NCI-H2107 (cell line): ENCODE results near the gene RTP3.

ENCODE experiments used
- DNase-seq: peaks from one replicate; lab custom pipeline; 2025; lab: John Stamatoyannopoulos, UW

The RTP3 gene

DNA sequence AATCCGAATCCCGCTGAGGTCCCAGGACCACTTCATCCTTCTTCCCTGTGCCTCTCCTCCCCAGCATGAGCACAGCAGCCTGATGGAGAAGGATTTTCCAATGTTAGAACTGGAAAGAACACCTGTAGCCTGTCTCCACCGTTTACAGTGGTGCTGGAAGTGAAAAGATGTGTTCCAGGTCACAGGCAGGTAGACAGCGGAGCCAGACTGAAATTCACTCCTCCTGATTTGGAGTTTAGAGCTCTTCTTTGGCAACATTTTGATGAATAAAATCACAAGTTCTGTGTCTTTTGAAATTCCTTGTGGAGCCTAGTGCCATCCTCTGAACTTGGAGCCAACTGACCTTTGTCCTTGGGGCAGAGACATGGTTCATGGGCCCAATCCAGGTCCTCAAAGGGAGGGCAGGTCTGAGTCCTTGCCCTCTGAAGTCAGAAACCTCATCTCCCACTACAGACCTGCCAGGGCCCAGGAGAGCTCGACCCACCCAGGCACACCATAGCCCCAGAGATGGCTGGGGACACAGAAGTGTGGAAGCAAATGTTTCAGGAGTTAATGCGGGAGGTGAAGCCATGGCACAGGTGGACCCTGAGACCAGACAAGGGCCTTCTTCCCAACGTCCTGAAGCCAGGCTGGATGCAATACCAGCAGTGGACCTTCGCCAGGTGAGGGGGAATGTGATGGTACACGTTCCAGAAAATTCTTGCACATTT, at the start of gene RTP3:
TSS of gene RTP3 (plus strand) at position 421 of the 710 bp plus-strand sequence. CDS start at position 508, 87 bp downstream.
- DNase-seq, result no peak

DNA sequence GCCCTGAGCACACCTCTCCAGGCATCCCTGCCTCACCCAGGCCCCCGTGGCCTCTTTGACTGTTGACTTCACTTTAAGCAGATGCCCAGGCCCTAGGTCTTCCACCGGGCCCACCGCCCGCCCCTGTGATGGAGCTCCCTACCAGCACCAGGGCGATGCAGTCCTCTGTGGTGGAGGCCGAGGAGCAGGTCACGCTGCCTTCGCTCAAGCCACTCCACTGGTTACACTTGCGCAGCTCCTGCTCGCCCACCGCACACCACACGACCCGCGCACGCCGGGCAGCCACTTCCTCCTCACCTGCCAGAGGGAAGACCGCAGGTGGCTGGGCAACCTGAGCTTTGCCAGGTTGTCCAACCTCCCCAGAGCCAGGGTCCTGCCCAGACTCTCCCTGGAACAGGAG, 49.1 kb upstream of the RTP3 start:
- DNase-seq, result no peak

DNA sequence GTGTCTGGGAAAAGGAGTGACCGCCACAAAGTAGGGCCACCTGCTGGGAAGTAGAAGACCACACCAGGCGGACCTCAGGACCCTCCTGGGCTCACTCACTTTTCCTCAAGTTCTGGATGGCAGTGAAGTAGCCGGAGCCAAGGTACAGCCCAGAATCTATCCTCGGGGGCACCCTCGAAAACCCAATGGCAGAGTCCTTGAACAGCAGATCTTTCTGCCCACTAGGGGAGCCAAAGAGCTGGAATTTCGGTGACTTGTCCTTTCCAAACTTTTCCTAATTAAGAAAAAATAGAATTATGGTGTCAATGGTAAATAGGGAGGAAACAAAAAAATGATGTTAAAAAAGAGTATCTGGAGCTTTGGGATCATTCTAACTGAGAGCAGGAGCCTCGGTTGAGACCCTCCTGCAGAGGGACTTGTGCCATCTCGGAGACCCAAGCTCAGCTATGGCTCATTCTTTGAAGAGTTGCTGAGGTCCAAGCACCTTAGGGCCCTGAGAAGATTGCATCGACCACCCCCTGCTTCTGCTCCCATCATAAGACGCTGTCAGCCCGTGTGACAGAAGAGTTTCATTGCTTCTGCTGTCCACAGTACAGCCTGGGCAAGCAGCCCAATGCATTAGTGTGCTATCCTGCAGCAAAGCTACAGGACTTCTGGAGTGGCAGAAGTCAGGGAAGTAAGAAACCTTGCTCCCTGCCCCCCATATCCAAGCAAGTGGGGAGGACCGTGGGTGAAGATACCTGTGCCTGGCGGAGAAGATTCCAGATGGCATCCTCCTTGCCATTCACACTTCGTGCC, 47.8 kb upstream of the RTP3 start:
- DNase-seq, result no peak

DNA sequence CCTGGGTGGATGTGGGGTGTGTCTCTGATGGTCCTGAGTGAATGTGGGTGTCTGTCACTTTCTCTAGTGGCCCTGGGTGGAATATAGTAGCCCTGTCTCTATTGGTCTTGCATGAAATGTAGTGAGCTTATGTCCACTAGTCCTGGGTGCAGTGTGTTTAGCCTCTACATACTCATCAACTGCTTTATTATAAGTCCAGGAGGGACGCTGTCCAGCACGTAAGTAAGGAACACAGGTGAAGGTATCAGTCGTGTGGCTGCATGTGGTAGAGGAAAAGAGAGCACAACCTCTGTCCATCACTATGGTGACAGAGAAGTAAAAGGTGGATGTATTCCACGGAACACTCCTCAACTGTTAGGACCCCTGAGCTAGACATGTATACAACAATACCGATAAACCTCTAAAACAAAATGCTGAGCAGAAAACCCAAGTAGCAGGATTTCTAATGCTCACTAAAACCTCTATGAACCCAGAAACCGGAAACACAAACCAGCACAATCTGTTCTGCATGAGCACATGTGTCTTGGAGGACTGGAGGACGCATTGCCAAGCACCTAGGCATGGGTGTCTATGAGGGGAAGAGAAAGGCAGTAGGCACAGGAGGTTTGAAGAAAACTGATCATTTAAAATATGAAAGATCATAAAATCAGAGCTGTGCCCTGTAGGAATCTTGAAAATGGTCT, 44.1 kb upstream of the RTP3 start:
- no peak for DNase-seq

DNA sequence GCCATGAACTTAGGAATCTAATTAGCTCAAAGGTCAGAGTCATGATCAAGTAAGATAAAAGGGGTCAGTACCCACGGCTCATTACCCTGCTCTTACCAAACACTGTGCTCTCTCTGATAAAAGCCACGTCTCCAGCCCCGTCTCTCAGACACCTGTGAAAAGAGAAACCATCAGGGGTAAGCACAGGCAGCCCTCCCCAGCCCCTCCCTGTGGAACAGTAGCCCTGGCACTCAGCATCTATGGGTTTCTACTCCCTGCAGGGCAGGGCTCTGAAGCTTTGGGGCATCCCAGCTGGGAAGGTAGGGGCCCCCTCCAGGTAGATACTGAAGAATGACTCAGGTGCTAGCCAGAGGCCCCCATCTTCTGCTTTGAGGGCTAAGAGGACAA, 43.6 kb upstream of the RTP3 start:
- no peak for DNase-seq

DNA sequence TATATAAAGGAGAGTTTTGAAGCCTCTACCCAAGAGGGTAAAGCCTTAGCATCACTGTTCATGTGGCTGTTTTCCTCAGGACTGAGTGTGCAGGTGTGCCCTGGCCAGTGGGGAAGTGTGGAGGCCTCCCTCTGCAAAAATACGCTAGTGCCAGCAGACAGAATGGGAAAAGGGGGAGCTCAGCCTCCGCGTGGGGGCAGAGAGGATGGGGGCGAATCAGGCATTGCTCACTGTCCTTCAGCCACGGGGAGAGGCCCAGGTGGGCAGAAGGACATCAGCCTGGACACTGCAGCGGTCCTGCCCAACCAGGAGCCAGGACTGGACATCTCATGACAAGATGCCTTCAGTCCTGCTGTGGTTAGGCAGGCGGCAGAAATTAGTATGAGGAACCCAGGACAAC, 43.2 kb upstream of the RTP3 start:
- DNase-seq, result no peak

DNA sequence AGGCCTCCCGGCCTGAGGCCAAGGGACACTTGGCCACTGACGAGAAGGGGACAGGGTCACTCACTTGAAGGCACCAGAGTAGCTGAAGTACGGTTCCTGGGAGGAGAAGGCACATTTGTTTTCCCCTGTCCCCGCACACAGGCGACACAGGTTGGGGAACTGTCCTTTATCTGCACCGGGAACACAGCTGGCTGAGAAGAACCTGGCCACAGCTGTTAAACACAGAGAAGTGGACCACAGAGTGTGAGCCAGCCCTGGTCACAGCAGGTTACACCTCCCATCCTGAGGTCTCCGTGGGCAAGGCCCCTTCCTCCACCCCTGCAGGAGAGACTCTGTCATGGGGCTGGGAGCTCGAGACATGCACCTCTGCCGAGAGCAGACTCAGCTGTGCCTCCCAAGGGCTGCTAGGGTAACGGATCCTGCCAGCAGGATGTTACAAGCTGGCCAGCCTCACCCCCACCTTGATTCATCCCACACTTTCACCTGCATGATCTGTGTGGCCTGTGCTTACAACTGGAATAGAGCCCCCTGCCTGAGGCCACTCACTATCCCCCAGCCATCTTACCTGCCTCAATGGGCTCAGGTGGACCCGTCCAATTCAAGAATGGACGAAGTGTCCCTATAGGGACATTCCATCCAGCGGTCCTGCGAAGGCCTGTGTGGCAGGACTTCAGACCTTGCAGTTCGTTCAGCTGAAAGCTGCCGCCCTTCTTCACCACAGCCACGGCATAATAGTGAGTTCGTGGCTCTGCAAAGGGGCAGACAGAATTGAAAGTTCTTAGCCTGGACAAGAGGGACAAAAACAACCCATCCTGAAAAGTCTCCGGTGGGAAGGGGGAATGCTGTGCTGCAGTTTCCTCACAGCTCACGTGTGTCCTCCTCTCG, 42.3 kb upstream of the RTP3 start:
- no peak for DNase-seq

DNA sequence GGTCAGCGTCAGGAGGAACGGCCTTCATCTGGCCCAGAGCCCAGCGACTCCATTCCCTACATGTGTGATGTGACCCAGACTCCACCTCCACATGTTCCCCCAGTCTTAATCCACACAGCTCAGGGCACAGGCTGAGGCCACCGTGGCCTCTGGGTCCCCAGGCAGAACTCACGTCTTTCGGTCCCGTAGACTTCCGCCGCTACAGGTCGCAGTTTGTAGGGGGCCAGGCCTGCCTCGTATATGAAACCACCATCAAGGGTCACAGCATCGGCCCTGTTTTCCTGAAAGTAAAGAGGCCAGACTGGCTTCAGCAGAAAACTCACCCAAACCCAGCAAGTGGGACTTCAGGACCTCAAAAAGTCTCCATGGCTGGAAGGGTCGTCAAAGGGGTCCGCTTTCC, 41.7 kb upstream of the RTP3 start:
- DNase-seq, result no peak

DNA sequence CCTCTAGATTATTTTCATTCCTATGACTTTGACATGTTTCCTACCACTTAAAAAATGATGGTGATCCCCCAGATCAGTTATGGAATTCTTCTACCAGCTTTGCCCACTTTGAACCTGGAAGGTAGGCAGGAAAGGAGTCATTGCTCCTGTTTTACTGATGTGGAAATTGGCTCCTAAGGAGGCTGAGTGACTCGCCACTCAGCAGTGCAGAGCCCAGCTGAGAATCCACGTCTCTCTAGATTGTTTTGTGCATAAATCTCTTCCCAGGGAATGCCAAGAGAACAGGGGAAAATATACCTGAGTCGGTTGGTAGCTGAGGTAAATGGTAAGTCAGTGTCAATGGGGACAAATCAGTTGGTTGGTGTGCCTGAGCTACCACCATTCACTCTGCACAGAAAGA, 37.7 kb upstream of the RTP3 start:
- no peak for DNase-seq

DNA sequence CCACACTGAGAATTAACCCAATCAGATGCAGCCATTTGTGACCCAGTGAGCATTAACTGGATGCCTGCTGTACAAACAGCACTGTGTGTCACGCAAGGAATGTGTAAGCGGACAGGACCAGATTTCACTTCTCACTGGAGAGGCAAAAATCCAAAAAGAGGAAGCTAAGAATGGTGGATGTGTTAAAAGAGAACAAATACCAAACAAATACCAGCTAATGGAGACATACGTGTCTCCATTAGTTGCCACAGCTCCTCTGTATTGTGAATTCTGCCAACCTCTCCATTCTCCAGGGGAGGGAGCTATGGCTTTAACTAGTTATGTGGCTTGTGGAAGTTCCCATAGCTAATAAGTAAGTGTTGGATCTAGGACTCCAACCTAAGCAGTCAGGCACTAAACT, 35.7 kb upstream of the RTP3 start:
- no peak for DNase-seq

DNA sequence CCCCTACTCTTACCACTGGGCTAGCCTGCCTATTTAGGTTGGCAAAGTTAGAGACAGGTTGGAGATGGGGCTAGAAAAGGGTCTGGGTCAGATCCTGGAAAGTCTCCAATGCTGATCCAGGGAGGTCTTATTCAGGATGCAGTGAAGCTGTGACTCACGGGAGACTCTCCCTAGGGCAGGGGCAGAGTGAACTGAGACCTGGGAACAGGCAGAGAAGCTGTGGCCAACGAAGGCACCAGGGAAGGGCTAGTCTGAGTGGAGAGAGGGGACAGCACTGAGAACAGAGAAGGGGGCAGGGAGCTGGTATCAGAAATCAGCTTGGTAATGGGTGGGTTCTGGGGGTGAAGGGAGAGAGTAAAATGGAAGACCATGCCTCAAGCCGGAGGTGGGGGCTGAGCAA, 35.3 kb upstream of the RTP3 start:
- DNase-seq, result no peak

DNA sequence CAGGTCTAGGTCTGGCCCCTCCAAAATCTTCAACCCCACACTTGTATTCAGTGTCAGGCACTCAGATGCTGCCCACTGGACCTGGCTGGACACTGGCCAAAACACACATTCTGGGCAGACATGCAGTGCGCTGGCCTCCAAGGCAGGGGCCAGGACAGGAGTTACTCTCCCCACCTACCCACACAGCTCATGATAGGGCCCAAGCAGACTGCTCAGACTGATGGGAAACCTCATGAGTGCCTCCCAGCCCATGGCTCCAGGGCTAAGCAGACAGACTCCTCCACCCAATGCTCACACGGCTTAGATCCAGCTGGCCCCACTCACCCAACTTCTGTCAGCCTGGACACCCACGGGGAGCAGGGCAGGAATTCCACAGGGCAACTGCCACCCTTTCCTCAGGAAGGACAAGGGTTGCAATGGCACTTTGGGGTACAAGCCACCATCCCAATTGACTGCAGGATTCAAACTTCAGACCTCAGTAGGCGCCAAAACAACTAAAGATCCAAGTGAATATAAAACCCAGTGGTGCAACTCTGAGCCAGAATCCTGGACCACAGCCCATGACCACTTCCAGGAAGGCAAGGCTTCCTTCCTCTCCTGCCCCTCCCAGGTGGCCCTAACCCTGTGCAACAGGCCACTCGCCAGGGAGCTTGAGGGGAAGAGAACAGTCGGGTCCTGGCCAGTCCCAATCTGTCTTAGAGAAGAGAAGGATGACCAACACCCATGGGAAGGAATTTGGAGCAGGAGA, 34.5 kb upstream of the RTP3 start:
- DNase-seq, result no peak

DNA sequence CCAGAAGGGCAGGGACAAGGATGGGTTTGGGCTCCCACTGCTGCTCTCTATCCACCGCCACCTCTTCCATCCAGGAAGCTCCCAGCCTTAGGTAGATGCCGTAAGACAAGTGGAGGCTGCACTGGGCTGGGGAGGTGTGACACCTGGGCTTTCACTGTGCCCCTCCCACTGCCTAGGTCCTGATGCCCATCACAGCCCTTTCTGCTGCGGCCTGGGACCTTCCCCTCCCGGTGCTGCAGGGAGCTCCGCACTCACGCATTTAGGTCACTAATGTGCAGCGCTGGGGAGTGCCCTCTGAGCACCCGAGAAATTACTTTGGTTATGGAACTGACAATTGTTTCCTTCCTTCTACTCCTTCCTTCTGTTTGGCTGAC, 33.9 kb upstream of the RTP3 start:
- DNase-seq, result no peak

DNA sequence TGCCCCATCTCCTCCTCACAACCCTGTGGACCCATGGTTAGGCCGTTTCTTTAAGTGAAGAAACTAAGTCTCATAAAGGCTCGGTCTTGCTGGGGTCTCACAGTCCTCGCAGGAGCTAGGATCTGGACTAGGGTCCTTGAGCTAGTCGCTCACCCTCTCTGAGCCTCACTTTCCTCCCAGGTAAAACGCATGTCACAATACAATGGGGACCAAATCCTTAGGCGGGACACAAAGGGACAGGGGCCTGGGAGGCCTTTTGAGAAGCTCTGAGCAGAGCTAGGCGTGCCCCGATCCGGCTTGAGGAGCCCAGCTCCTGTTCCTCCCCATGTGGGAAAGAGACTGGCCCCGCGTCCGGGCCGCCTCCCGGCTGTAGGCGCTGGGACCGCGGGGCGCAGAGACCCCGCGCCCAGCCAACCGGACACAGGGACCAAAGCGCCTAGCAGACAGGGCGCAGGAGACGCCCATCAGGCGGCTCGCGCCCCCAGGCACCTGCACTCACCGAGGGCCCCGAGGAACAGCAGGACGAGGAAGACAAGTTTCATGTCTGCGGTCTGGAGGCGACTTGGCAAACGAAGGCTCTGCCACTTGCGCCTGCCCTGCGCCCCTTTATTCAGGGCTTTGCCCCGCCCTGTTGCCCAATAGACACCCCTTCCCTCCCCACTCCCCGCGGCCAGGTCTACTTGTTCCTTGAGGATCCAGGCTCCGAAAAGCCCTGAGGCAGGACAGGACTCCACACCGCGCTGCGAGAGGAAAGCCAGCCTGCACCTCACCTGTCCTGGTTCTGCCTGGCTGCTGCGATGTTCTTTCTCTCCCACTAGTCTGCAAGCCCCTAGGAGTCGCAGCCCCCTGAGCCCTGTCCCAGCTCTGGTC, 33.2 kb upstream of the RTP3 start, which contains the start of gene LTF:
TSS of gene LTF (minus strand) at position 580 of the 870 bp plus-strand sequence. CDS start at position 542, 38 bp downstream.
- no peak for DNase-seq

DNA sequence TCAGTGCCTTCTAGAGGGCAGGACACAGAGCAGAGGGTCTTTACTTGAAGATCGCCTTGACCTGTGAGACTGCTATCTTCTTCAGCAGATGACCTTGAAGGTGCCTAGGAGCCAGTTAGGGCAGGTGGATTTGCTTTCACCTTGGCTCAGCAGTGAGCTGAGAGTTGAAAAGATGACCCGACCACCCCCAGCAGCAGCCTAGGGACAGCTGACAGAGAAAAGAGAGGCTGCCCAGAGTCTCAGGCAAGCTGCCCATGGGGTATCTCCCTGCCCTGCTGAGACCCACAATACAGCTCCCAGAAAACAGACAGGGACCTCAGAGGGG, 32.6 kb upstream of the RTP3 start:
- no peak for DNase-seq

DNA sequence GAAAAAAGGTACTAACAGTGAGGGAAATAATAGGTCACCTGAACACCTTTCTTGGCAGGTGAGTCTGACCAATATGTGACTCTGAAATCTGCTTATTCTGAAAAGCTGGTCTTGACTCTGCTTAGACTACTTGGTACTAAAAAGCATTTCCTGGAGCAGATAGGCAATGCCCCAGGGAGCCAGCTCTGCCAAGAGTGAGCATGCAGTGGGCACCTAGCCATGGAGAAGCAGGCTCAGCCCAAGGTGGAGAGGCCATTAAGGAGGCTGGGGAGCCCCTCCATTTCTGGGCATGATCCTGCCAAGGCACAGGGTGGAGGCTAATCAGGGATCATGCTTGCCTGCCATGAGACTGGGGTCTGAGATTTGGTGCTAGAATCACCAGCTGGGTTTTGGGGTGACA, 31.5 kb upstream of the RTP3 start:
- DNase-seq, result no peak

DNA sequence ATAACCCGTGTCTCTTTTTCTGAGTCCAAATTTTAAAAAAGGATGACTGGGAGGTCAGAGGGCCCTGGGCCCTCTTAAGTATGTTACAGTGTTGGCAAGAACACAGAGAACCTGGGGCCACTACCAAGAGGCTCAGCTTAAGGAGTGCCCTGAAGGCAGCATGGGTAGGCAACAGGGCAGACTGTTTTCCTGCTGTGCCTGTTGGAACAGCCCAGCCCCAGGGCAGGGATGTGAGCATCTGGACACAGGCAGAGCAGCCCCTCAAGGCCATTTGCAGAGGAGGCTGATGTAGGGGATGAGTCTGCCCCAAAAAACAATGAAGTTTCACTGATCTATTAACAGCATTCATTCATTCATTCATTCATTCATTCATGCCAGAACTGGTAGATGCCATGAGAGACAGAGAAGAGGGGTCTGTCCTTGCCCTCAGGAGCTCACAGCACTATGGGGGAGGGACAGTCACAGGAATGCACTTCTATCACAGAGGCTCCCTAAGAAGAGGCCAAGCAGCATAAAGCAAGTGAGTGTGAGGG, 30.8 kb upstream of the RTP3 start:
- no peak for DNase-seq

DNA sequence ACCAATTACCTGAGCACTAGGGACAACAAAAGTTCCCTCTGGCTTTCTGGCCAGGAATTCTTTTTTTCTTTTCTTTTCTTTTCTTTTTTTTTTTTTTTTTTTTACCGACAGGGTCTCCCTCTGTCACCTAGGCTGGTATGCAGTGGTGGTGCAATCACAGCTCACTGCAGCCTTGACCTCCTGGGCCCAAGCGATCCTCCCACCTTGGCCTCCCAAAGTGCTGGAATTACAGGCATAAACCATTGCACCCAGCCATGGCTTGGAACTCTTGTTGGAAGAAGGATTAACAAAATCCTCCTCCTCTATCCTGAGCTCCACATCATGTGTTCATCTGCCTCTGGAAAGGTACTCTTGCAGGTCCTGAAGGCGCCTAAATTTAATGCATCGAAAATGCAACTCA, 30.2 kb upstream of the RTP3 start:
- no peak for DNase-seq

DNA sequence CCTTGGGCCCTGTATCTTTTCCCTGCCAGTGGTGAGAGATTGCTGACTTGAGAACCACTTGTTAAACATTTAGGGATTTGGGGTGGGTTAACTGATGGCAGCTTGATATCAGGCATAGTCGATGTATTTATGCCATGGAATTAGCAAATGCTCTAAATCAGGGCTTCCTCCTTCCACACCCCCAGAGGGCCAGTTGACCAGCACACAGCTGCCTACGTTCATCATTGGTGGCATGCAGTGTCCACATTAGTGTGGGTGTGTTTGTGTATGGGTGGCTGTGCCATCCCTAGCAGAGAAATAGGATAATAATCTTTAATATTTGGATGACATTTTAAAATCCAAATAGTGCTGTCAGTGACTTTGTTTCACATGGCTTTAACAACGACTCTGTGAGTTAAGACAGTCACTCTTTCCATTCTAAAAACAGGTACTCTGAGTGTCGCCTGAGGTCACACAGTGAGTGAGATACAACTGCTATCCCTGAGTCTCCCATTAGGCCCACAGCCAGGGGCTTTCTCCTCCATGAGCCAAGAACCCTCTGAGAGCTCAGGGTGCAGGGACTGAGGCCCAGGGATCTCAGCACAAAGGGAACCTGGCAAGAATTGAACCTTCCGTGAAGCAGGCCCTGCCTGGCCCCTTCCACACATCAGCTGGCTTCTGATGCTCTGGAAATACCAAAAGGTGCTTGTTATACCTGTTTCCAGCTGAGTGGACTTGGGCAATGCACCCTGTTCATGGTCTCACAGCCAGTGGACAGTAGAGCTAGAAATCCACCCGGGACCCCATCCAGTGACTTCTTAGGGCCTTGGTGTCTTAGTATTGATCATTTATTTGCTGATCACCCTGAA, 28.8 kb upstream of the RTP3 start:
- no peak for DNase-seq
